NCI-H345 (cell line): Measurements from ENCODE around the gene ATP2A3.
A peak's percentile ranks its signal among the peaks of the same experiment; 100 is the strongest.

Source experiments
- DNase-seq: peaks from one replicate; lab custom pipeline; 2025; lab: John Stamatoyannopoulos, UW

The ATP2A3 gene

DNA sequence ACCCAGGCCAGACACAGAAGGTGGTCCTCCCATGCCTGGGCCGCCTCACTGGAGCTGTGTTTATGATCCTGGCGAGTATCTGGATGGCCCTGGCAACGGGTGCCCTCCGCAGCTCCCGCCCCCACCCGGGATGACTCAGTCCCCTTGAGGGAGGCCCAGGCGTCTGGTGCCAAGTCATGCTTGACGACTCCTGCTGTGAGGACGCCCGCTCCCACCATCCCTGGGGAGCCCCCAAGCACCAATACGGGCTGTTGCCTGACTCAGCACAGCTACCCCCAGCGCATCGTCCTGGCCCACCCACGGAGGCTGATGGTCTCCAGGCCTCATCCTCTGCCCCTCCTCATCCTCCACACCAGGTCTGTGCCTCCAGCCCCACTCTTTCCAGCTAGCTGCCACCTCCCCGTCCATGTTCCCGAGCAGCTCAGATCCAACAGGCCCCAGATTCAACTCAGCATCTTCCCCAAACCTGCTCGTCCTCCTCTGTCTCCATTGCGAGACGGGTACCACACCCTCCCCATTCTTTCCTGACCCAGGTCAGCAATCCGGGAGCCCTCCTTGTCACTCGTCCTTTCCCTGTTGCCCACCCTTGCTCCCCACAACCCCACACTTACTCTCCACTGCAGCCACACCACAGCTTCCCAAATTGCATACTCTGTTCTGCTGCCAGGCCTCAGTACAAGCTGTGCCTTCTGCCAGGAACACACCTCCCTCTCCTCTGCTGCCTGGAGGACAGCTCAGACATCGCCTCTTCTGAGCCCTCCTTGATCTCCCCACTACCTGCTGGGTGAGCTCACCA, 74.0 kb downstream of the ATP2A3 start:
- DNase-seq, result peak; percentile 46

DNA sequence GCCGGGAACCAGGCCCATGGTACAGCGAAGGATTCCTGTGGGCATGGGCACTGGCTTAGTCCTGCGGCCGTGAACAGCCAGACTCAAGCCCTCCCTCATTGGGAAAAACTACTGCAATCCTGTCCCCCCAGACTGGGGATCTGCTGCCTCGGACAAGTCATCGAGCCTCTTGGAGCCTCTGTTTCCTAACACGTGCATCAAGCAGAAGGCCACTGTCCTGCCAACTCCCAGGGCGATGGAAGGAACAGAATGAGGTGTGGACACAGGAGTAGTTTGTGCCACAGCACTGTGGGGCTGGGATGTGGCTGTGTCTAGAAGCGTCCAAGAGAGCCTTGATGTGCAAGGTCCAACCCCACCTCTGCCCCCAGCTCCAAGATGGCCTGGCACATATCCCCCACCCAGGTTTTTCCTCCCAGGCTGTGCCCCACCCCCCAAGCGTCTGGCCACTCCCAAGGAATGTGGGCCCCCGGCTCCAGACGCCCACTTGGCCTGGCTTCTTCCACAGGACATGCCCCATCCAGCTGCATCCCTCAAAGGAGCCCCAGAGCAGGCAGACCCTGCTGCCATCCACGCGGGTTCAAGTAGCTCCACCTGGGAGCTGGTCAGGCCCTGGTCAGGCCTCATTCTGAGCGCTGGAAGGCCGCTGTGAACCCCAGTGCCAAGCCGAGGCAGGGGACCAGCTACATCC, 74.8 kb downstream of the ATP2A3 start:
- no peak for DNase-seq

DNA sequence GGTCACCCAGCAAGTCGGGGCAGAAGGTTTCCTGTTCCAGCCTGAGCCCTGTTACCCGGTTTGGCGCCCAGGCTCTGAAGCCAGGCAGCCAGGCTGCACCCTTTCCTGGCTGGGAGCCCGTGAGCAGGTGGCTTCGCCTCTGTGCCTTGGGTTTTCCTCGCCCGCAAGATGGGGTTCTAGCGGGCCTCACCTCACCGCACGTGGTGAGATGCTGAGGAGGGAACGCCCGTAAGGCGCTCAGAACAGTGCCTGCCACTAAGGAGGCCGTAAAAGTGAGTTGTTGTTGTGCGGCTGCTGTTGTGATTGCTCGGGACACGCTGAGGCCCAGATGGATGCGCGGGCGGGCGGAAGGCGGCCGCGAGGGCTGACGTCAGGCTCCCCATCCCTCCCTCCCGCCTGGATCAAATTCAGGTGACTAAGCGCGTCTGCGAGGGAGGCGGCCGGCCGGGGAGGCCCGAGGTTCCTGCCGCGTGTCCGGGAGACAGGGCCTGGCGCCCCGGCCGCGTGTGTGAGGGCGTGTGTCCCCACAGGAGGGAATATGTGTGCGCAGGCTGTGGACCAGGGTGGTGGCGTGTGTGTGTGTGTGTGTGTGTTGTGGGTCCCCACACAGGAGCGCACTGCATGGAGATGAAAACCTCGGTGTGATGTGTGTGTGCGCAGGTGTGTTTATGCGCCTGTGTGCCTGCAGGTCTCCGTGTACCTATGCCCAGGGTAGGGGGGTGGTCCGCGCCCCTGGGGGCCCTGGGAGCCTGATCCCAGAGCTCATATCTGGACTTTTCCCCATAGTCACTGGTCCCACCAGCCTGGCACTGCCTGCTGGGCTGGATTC, 75.7 kb downstream of the ATP2A3 start:
- DNase-seq, result no peak

DNA sequence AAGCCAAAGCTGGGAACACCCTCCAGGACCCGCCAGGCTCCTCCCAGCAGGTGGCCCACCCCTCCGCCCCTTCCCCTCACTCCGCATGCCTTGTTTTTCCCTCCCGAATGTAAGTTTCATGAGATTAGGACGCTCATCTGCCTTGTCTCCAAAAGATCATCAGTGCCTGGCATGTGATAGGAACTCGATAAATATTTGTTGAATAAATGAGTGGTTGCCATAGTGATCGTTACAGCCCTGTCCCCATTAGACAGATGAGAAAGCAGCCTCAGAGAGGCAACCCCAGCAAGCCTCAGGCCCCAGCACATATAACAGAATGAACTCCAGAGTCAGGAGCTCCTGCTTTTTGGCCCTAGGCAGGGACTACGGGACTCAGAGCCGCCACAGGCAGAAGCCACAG, 76.4 kb downstream of the ATP2A3 start:
- DNase-seq, result no peak

DNA sequence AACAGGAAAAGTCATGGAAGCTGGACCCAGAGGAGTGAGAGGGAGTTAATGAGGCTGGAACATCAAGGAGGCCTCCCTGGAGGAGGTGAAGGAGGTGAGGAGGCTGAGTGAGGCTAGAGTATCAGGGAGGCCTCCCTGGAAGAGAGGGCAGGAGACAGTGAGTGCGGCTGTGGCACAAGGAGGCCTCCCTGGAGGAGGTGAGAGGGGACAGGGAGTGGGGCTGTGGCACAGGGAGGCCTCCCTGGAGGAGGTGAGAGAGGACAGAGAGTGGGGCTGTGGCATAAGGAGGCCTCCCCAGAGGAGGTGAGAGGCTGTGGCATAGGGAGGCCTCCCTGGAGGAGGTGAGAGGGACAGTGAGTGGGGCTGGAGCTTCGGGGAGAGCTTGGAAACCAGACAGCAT, 76.8 kb downstream of the ATP2A3 start:
- DNase-seq, result no peak

DNA sequence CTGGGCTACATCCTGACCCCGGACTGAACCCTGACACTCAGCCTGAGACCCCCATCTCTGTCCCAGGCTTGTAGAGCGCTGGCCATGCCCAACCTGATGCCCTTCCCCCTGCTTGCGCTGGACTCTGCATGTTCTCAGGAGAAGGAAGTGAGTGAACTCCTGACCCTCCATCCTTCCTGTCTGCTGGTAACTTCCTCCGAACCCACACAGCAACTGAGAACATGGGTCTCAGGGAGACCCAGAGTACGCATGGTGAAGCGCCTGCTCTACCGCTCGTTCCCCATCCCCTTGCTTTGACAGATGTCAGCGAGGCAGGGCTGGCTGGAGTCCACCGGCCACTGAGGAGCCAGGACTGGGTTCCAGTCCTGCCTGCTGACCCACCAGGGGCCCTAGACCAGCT, 77.5 kb downstream of the ATP2A3 start:
- no peak for DNase-seq

DNA sequence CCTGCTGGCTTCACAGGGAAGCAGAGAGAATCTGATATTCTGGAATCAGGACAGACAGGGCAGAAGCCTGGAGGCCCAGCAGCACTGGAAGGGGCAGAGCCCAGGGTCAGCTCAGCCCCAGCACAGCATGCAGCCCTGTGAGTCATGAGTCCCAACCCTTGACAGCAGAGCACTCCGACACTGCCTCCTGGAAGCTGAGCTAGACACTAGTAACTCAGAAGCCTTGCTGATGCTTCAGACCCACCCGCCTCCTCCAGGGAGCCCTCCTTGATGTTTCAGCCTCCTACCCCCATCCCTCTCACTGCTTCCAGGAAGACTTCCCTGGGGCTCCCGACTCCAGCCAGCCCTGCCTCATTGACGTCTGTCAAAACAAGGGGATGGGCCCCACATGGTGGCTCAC, 78.3 kb downstream of the ATP2A3 start:
- no peak for DNase-seq

DNA sequence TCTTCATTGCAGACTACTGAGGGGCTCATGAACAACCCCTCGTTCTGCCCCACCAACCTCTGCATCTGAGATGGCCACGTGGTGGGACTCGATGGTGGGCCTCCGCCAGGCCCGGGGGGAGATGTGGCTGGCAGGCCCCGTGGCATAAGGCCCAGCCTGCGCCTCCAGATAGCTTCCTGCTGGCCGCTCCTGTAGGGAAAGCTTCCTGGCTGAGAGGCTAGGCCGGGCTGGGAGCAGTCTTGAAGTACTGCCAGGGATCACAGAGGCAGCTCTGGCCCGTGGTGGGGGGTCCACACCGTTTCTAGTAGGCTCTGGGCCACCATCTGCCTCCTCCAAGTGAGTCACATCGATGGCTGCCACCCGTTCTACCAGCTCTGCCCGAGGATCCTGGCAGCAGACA, 79.0 kb downstream of the ATP2A3 start:
- no peak for DNase-seq

DNA sequence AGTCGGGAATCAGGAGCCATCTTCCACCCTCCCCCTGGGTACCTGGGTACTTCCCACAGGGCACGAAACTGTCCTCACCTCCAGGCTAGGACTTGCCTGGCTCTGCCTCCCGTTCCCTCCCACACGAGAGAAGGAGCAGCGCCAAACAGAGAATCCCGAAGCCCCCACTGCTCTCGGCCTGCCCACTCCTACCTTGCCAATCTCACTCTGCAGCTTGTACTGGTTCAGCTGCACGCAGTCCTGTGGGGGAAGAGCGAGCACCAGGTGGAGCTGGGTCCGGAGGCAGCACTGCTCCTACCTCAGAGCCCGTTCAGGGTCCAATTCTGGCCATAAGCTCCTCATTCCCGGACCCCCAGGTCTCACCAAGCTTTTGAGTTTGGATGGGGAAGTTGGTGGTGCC, 80.0 kb downstream of the ATP2A3 start:
- DNase-seq, result no peak

DNA sequence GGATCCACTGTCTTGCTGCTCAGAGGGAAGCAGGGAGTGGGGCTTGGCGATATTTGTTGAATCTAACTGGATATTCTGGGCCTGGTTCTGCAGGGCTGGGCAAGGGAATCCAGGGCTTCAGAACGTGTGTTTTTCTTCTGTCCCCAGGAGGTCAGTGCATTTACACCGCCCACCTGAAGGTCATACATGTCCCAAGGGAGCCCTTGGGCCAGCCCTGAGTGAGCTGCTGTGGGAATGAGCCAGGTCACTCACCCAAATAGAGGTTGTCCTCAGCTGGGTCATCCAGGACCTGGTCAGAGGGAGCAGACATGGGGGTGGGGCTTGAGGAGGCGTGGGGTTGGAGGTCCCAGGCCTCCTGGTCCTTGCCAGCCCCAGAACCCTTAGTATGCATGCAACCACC, 82.0 kb downstream of the ATP2A3 start:
- no peak for DNase-seq

DNA sequence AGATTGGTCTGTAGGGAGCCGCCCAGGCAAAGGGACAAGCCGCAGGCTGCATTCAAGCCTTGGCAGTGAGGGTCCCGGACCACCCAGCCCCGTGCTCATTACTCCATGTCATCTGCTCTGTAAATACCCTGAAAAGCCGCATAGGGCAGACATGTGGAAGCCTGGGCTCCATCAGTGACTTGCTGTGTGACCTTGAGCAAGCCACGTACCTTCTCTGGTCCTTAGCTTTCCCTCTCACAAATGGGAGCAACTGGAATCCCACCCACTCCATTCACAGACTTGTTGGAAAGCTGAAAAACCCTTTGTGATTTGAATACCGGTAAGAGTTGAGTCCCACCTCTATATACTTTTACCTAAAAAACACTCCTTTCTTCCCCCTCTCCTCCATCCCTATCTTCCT, 83.3 kb downstream of the ATP2A3 start:
- no peak for DNase-seq

DNA sequence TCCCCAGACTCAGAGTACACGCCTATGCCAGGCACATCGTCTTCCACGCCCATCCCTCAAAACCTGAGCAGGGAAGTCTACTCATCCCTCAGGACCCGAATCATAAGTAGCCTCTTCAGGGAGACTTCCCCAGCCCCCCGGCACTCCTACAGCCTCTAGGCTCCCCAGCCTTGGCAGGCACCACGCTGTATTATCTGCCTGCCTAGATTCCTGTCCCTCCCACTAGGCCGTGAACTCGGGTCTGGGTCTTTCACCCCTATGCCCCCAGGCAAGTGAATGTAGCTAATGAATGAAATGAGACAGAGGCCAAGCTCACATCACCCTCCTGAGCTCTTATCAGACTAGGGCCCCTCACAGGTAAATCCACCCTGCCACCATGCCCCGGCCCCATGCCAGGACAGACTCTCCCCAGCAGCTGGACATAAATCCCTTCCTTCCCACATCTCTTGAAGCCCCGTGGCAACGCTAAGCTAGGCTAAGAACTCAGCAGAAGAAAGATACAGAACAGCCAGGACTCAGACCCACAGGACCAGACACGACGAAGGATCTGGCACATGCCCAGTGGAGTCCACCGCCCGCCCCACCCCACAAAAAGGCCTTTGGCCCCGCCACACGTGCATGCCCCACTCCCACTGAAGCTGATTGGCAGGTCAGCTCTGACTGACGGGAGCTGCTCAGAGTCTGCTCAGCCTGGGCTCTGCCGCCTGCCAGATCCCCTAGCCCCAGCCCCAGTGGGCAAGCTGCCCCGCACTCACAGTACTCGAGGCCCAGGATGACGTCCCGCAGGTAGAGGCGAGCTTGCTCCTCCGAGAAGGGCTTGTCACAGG, 84.4 kb downstream of the ATP2A3 start:
- no peak for DNase-seq

DNA sequence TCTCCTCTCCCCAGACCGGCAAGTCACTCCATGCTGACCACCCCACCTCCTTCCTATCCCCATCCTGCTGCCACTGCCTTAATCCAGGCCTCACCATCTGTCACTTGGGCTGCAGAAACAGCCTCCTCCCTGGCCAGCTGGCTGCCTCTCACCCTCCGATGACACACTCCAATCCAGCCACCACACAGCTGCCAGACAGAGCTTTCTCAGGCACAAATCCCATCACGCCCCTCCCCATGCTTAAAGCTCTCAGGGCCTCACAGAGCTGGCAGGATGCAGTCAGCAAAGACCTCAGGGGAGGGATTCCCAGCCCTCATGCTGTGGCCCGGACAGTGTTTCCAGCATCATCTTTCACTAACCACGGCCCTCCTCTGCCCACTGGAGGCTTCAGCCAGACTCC, 85.1 kb downstream of the ATP2A3 start:
- DNase-seq, result no peak

DNA sequence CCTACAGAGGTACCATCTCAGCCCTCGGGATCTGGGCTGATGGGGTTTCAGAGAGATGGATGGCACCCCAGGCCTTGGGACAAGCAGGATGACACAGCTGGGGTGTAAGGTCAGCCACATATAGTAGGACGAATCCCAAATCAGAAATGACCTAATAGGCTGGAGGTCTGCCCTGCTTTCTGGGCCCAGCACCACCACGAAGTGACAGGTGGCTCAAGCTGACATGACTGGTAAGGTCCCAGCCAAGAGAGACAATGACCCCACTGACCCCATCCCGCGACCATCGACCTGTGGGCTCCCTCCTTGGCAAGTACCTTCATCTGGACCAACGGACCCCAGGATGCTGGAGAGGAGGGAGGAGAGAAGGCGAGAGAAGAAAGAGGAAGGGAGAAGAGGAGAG, 87.0 kb downstream of the ATP2A3 start:
- no peak for DNase-seq

DNA sequence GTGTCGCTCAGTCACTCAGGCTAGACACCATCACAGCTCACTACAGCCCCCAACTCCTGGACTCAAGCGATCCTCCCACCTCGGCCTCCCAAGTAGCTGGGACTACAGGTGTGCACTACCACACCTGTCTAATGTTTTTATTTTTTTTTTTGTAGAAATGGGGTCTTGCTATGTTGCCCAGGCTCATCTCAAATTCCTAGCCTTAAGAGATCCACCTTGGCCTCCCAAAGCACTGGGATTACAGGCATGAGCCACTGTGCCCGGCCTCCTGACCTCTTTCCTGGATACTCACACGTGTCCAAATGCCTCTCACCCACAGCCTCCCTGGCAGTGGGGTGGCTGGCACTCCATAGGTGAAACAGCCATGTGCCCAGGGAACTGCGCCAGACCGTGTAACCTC, 88.9 kb downstream of the ATP2A3 start:
- no peak for DNase-seq
